NCI-H2171 (cell line): Measurements from ENCODE around the gene SRBD1.
"Not testable (repeated sequence)": the region's sequence is repeated elsewhere in the genome, so short reads cannot be mapped to it uniquely, and the experiment has no call there.

Experiments
- DNase-seq: peaks from one replicate; lab custom pipeline; 2025; lab: John Stamatoyannopoulos, UW

Gene SRBD1

DNA sequence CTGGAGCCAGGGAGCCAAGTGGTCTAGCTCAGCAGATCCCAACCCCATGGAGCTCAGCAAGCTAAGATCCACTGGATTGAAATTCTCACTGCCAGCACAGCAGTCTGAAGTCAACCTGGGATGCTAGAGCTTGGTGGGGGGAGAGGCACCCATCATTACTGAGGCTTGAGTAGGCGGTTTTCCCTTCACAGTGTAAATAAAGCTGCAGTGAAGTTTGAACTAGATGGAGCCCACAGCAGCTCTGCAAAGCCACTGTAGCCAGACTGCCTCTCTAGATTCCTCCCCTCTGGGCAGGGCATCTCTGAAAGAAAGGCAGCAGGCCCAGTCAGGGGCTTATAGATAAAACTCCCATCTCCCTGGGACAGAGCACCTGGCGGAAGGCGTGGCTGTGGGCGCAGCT is 185.0 kb downstream of the SRBD1 start:
- not testable (repeated sequence) for DNase-seq

DNA sequence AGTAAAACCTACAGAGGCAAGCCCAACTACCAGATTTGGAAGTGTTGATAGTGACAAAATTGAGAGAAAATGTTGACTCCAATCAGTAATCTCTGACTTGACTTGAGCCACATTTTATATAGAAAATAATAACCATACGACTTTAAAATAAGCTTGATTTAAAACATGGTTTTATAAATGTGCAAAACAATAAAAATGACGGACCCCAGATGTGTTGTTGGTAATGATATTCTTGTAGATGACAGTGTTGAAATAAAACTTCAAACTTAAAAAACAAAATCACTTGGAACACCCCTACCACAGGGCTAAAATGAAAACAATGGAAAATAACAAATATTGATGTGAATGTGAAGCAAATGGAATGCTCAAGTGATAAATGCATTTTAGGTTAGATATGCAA is 188.1 kb downstream of the SRBD1 start:
- no peak for DNase-seq

DNA sequence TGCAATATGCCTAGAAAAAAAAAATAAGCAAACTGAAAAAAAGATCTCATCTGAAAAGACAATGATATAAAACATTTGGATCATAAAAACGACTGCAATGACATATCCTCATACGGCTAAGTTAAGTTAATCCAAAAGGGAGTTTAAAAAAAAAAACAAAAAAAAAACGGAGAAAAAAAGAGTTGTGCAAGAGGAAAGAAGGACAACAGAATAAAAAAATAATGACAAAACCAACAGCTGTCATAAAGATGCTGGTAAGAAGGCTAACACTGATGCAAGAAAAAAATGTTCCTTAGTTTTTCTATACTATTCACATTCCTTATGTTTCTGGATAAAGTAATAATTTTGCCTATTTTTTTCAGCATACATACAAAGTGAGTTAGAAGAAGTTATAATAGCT is 192.5 kb downstream of the SRBD1 start:
- no peak for DNase-seq

DNA sequence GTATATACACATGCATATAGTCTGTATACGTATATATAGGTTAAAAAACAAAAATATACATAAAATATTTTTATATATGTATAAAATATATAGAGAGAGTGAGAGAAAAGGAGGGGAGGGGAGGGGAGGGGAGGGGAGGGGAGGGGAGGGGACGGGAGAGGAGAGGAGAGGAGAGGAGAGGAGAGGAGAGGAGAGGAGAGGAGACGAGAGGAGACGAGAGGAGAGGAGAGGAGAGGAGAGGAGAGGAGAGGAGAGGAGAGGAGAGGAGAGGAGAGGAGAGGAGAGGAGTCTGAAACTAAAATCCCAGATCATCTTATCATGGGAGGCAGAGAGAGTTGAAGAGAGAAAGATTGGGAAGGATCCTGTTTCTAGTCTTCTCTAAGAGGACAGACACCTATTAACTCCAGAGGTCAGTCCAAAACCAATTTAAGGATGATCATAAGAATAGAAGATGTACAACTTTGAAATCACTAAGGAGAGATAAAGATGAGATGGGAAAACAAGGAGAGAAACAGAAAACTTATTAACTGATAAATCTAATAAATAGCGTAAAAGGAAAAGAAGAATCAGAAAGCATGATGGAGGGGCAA is 195.4 kb downstream of the SRBD1 start:
- DNase-seq, result no peak

DNA sequence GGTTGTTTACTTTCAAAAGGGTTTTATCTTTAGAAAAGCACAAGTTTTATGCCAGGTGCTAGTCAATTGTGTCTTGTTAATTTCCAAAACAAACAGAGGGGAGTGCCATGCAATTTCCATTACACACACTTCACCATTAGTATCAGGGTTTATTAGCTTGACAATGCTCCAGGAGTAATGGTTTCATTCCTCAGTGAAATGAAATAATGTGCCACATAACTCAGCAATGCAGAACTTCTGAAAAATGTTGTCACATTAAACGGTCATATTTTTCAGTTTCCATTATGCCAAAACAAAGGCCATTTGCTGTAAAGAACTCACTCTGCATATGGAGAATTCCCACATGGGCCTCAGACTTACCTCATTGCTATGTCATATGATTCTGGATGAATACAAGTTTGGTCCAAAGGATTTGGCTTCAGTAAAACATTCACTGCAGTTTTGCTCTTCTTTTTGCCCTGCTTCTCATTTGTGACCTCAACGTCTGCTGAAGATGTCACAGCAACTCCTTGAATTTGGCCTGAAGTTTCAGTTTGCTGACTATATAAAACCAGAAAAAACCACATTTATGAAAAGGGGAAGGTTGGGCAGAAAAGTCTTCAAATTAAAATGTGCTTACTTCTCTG is 198.2 kb downstream of the SRBD1 start:
- DNase-seq, result no peak

DNA sequence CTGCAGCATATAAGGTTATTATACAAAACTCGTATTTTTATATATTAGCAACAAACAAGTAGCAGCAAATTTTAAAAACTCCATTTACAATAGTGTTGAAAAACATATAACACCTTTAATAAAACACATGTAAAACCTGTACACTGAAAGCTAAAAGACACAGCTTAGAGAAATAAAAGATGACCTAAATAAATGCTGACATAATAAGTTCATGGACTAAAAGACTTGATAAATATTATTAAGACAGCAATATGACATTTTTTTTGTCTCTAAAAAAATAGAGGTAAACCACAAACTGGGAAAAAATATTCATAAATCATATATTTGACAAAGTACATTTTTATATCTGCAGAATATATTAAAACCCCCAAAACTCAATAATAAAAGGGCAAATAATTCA is 201.4 kb downstream of the SRBD1 start:
- no peak for DNase-seq

DNA sequence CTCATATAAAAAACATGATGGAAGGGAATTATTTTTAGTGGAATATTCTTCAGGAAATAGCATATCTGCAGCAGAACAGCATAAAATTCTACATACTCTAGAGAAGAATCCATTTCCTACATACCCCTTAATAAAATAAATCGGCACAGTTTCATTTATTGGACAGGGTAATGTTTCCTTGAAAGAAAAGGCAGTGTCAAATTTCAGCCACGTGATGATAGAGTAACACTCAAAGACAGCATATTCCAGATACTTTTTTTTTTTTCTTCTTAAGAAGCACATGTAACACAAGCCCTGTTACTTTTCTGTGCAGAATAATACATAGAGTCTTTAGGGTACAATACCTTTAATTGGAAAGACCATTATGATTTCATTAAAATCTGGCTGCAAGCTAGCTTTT is 204.4 kb downstream of the SRBD1 start:
- peak; percentile 46 for DNase-seq

DNA sequence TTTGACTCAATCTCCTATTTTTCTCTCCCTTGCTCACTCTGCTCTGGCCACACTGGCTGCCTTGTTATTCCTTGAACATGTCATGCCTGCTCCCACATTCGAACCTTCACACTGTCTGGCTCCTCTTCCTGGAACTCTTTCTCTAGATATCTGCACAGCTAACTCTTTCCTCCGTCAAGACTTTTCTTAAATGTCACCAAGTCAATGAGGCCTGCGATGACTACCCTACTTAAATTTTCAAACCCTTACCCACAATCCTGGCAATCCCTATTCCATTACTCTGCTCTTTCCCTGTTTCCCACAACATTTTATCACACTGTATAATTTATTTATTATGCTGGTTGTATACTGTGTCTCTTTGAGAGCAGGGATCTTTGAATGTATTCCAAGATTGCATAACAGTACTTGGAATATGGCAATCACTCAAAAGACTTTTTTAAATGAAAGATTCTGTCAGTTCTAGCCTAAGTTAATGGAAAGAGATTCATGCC is 206.2 kb downstream of the SRBD1 start:
- no peak for DNase-seq

DNA sequence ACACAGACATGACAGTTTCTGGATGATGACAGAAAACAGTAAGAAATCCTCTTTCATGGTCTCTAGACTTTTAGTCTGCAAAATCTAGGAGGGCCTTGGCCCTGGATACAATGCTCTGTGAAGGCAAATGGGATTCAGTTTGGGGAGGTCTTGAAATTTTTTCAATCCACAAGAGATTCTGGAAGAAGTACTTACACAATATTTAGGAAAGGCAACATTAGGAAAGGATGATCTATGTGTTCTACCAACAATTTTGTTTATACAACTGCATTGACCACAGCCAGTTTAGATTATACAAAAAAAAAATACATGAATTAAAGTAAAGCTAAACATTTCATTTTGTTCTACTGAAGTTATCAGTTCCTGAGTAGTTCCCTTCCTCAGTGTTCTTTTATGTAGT is 208.0 kb downstream of the SRBD1 start:
- DNase-seq, result no peak

DNA sequence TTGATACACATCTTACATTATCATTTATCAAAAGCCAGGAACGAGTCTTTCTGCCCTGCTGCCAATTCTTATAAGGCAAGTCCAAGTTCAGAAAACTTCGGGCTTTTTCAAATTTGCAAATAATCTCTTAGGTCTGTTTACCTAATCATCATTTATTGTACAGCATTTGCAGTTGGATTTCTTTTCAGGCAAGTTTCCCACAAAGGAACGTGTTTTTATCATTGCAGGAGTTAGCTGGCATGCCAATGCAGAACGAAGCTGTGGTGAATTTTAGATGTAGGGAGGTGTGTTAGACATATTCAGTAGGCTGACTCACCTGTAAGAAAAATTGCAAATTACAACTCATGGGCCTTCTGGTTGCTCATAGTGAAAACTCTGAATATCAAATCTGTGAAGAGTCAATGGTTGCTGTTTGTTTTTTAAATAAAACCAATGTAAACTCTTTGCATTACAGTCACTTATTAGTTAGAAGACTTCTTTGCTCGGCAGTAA is 209.6 kb downstream of the SRBD1 start:
- DNase-seq, result no peak

DNA sequence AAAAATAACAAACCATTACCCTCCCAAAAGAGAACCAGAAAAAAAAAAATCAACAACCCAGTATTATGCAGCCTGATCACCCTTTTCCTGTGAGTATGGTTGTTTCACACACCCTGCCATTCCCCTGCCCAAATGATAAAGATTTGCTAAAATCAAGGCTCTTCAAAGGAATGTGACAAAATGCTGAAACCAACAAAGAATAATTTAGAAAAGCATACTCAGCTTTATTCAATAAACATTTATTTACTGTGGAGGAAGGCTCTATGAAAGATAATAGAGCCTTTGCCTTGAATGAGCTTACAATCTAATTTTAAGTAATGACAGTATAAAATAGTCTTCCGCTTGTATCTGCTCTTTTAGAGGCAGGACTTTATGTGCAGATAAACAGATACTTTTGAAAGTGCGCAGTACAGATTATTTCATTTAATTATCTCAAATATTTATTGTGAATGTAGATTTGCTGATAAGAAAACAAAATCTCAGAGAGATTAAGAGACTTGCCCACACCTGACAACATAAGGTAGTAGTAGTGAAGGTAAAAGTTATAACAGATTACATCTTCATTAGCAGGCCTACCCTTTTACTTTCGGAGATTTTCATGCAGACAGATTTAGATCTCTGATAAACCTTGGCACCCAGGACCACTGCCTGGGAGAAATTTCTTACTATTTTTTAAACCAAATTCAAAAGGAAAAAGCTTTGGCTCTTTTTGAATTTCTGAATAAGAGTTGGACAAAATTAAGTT is 211.9 kb downstream of the SRBD1 start:
- DNase-seq, result no peak

DNA sequence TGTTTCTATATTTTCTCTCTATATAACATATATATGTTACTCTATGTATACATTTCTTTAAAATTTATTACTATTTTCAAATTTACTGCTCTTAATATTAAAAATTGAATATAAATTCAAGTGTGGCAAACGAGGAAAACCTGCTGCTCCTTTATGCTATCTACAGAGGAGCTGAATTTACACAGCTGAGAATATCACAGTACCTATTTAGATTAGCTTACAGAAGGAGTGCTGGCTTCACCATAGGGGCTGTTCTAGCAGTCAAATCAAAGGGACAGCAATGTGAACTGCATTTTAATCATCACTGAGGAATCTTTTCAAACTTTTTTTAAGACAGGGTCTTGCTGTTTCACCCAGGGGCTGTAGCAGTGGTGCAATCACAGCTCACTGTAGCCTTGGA is 213.8 kb downstream of the SRBD1 start:
- DNase-seq, result no peak

DNA sequence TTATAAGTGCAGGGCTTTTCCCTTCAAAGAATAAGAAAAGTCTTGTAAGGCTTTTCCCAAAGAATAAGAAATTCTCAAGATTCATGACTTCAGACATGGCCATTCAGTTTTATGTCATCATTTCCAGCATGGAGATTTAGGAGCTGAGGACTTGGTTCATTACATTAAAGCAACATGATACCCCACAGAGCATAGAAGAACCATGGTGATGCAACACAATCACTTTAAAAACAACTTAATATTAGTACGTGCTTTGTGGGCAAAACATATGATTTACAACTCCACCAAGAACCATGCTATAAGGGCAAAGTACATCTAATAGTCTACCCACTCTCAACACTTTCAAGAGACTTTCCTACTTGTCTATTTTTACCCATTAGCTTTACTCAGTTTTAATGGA is 214.4 kb downstream of the SRBD1 start:
- DNase-seq, result no peak

DNA sequence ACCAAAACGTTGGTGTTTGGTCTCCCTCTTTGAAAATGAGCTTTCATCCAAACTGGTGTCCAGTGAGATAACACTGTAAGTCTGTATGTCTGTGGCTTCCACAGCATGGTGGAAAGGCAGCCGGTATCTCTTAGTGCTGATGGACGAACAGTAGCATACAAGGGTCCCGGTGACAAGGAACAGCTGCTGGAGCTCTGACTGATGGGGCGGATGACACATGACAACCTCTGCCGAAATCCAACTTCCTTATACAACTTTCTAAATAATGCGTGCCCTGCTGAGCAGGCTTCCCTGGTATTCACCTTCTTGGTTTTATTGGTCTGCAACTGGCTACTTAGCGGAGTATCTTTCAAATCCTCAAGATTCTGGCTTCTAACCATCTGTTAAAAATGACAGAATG is 216.2 kb downstream of the SRBD1 start:
- no peak for DNase-seq

DNA sequence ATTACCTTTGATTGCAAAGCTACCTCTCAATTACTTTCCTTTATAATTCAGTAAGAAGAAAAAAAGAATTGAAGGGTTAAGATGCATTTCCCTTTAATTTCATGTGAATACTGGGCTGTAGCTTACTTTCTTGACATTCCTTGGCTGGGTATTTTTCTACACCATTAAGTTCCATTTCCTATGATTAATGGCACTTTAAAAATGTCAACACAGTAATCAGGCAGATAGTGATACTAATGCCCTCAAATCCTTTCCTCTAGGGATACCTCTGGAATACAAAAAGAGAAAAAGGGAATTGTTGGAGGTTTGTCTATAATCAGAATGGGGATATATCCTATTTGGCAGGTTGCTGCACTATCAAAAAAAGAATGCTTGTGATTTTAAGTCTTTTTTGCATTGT is 216.9 kb downstream of the SRBD1 start:
- DNase-seq, result no peak

DNA sequence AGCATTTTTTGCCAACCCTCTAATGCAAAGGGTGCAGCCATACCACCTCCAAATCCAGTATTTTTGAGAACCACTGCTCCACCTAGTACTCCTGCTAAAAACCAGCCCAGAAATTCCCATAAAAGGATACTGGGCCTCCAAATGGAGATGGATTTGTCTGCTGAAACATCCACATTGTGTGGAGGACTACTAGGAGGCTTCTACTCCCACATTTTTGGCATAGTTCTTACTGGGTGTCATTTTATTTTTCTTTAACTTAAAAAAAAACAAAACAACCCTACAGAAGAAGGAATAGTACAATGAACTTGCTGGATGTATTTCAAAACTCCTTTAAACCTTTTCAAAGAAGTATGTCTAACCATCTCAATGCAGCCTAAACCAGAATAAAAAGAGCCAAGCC is 219.2 kb downstream of the SRBD1 start:
- DNase-seq, result no peak

DNA sequence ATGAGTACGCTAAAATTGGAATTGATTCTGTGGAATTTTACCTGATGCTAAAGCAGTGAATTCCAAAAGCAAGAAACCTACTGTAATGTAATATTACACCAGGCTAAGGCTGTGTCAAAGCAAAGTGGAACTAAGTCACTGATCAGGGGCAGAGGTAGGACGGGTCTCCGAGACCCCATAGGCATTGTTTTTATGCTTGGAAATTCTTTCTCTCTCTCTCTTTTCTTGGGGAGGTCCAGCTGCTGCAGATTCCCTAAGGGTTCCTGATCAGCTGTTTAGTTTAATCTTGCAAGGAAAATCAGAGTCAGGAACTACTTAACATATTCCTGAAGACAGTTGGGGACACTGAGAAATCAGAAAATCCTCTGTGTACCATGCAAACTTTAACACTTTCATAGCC is 220.2 kb downstream of the SRBD1 start:
- DNase-seq, result no peak

DNA sequence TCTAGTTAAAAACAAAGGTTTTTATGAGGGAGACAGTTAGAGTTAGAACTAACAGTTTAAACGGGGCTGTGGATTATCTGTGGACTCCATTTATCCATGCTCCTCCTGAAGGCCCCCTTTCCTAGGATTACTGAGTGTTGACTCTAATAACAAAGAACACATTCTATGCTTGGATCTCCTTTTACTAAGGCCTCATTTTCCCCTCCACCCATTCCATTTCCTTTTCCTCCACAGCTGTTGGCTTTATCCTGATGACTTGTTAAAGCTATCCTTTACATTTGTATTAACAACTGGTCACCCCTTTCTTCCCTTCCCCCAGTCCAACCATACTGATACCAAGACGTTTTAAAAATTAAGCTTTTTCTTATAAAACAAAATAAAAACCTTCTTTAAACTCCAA is 220.6 kb downstream of the SRBD1 start:
- no peak for DNase-seq

DNA sequence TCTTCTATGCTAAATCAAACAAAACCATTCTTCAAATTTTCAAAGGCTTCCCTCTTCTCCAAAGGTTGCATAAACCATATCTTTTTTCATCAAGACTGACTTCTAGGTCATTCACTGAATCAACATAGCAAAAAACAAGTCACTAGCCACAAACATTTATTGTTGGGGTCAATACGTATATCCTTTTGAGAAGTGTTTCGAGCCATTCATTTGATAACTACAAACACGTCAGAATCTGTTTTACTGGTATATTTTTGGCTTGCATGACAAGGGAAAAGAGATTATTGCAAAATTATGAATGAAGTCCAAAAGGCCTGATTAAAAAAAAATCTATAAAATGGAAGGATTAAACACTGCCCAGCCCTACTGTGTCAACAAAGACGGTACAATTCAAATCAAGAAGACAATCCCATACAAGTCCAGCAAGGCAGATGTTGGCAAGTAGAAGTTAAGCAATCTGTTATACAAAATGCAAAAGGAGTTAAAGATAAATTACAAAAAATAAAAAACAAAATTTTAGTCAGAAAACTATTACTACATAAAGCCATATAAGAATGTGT is 222.4 kb downstream of the SRBD1 start:
- no peak for DNase-seq

DNA sequence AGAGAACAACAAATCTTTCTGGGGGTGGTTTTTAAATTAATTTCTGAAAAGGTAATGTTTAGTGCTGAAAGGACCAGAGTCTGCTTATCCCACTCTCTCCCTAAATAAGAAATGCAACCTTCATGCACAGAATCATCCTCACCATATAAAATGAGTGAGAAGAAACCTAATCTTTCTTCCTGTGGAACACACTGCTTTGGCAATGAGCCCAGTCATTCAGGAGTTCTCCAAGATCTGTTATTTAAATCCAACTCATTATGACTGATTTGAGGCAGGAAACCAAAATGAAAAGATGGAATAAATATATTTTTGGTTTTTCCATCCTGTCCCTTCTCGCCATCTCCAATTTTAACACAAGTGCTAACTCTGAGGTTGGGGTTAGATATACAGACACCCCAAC is 228.3 kb downstream of the SRBD1 start:
- peak; percentile 45 for DNase-seq

DNA sequence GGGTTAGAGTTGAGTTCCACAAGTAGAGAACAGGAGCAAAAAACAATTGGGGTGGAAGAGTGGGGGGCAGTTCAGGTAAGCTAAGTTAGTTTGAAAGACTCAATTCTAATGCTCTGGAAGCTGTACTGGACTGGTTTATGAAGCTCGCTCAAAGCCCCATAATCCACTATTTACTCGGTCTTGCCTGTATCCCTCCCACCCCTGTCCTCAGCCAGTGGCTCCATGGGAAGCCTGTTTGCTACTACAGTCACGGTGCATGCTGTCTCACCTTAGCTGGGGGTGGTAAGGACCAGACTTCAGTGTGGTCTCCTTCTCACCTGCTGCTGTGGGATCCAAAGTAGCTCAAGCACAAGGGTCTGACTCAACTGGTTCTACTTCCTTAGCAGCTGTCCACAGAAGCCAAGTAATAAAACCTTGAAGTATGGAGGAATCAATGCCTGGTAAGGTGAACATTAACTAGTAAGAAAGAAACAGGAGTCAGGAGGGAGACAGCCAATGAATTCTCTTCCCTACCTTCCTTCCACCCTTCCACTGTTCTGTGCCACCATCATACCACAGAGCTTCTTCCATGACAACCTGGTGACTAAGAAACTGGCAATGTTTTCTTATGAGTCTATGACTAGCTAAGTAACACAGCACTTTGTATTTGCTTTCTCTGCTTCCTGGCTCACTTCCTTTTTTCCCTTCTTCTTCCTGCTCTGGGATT is 230.8 kb downstream of the SRBD1 start:
- DNase-seq, result no peak

DNA sequence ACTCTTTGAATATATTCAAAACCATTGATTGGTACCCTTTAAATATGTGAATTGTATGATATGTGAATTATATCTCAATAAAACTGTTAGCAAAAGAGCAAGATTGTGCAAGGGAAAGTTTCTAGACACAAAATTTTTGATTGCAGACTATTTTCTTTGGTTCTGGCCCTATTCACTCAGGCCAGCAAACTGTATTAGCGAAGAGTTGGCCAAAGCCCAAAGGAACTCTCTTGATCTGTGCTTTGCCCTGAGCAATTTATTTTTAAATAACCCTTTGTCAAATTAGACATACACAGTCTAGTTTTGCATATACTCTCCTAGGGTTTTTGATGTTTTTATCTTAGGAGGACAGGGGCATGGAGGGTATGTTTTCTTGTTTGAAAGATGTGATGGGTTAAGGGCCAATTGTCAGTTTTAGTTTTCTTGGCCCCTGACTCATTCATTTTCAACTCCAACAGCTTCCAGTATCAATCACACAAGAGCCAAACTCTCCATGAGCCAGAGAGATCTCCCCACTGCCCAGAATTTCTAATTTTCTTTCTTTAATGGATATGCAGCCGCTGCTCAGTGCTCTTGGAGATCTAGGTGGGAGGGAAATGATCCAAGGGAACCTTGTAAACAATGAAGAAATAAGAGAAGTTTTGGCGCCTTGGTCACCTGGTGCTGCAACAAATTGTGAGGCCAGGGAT is 231.5 kb downstream of the SRBD1 start:
- DNase-seq, result no peak
